Measurements from ENCODE around the gene EDDM13. TPM values are rescaled to one million over a fixed set of nuclear protein-coding genes. Genes with fewer than 3 reads are reported as not detected.

EDDM13 gene
- total RNA-seq, 6 donors from 2014 or later = 0.89 to 1.2 TPM; not detected in 4

GRCh38 chr19:56273563-56274117 lies 1.1 kb downstream of the EDDM13 start:
- Histone ChIP-seq H3K4me3 (no peak overlapping the region), H3K36me3 (peaks cover 0 to 4% (median 2%) of the 10 kb centered on the region in 4 donors), H3K27ac (no peak overlapping the region), H3K9me3 (no peaks in the 10 kb centered on the region), H3K27me3 (no peaks in the 10 kb centered on the region), H3K4me1 (peaks cover 0 to 6% (median 0%) of the 10 kb centered on the region in 4 donors)
- ATAC-seq (ENCODE audit: low FRiP score in 2 of 2) (no peak), DNase-seq (no peak)
- WGBS, 2 donors = 47 to 53% methylated on average over 6 of the region's 6 CpGs
- no peak for TF ChIP-seq EP300 (IDR thresholded peaks at IDR 0.05)
- no peak for TF ChIP-seq CTCF (IDR thresholded peaks at IDR 0.05)
- no peak for TF ChIP-seq POLR2A (IDR thresholded peaks at IDR 0.05)
- no peak for TF ChIP-seq POLR2AphosphoS5 (IDR thresholded peaks at IDR 0.05)

- no peak for ATAC-seq (ENCODE audit: low FRiP score in 2 of 2)
- Histone ChIP-seq H3K27me3 (no peaks in the 10 kb centered on the region), H3K27ac (no peak overlapping the region), H3K9me3 (no peaks in the 10 kb centered on the region), H3K4me3 (no peak overlapping the region), H3K36me3 (no peaks in the 10 kb centered on the region), H3K4me1 (no peaks in the 10 kb centered on the region)
- 93 to 96% methylated on average over 4 of the region's 4 CpGs for WGBS, 2 donors
- no peak for DNase-seq
- TF ChIP-seq POLR2AphosphoS5 (IDR thresholded peaks at IDR 0.05) (no peak), EP300 (IDR thresholded peaks at IDR 0.05) (no peak), POLR2A (IDR thresholded peaks at IDR 0.05) (no peak), CTCF (IDR thresholded peaks at IDR 0.05) (no peak)
These were observed 10.3 kb downstream of the EDDM13 start for GRCh38 chr19:56282809-56283208.

- no peaks in the 10 kb centered on the region for H3K36me3 ChIP-seq
These were observed 12.2 kb downstream of the EDDM13 start for GRCh38 chr19:56284746-56285145.

GRCh38 chr19:56290104-56290503 lies 17.6 kb downstream of the EDDM13 start:
- H3K36me3 ChIP-seq = peaks cover 0 to 13% (median 2%) of the 10 kb centered on the region in 4 donors

More at GRCh38 chr19:56284746-56285145, 12.2 kb downstream of the EDDM13 start:
- Histone ChIP-seq H3K9me3 (no peaks in the 10 kb centered on the region), H3K4me1 (no peaks in the 10 kb centered on the region), H3K27me3 (no peaks in the 10 kb centered on the region), H3K4me3 (no peak overlapping the region), H3K27ac (no peak overlapping the region)
- DNase-seq (no peak), ATAC-seq (ENCODE audit: low FRiP score in 2 of 2) (no peak)
- TF ChIP-seq POLR2AphosphoS5 (IDR thresholded peaks at IDR 0.05) = no peak
- TF ChIP-seq POLR2A (IDR thresholded peaks at IDR 0.05) = no peak
- TF ChIP-seq EP300 (IDR thresholded peaks at IDR 0.05) = no peak
- TF ChIP-seq CTCF (IDR thresholded peaks at IDR 0.05) = no peak
- WGBS, 2 donors = 88 to 90% methylated on average over 3 of the region's 3 CpGs

More at GRCh38 chr19:56290104-56290503, 17.6 kb downstream of the EDDM13 start:
- Histone ChIP-seq H3K9me3 (no peaks in the 10 kb centered on the region), H3K27ac (no peak overlapping the region), H3K27me3 (no peaks in the 10 kb centered on the region), H3K4me3 (no peak overlapping the region), H3K4me1 (no peaks in the 10 kb centered on the region)
- TF ChIP-seq EP300 (IDR thresholded peaks at IDR 0.05) = no peak
- TF ChIP-seq CTCF (IDR thresholded peaks at IDR 0.05) = no peak
- no peak for TF ChIP-seq POLR2AphosphoS5 (IDR thresholded peaks at IDR 0.05)
- TF ChIP-seq POLR2A (IDR thresholded peaks at IDR 0.05) = no peak
- ATAC-seq (ENCODE audit: low FRiP score in 2 of 2) (no peak), DNase-seq (no peak)
